Osteocyte (in vitro differentiated cells): ENCODE results near the gene FAM83B. TPM values are rescaled to one million over a fixed set of nuclear protein-coding genes. Genes with fewer than 3 reads are reported as not detected.

Experiments
- DNase-seq: peaks from one replicate; pipeline ENCODE4 v3.0.0; 2021; ENCODE audit warnings: mixed read lengths; ENCODE audit not compliant: unreplicated experiment; ENCODE audit errors: extremely low spot score
- H3K27ac Mint-ChIP-seq: one replicate; pipeline ENCODE4 v1.8.0; 2021; ENCODE audit warnings: mild to moderate bottlenecking, mixed read lengths; ENCODE audit not compliant: unreplicated experiment
- H3K27me3 Mint-ChIP-seq: one replicate; pipeline ENCODE4 v1.8.0; 2021; ENCODE audit warnings: mixed read lengths; ENCODE audit not compliant: unreplicated experiment
- H3K36me3 Mint-ChIP-seq: one replicate; pipeline ENCODE4 v1.8.0; 2021; ENCODE audit warnings: mixed read lengths; ENCODE audit not compliant: unreplicated experiment
- H3K4me1 Mint-ChIP-seq: one replicate; pipeline ENCODE4 v1.8.0; 2021; ENCODE audit warnings: mixed read lengths; ENCODE audit not compliant: unreplicated experiment
- H3K4me3 Mint-ChIP-seq: one replicate; pipeline ENCODE4 v1.8.0; 2021; ENCODE audit warnings: mild to moderate bottlenecking, moderate library complexity, mixed read lengths; ENCODE audit not compliant: unreplicated experiment
- H3K9me3 Mint-ChIP-seq: one replicate; pipeline ENCODE4 v1.8.0; 2021; ENCODE audit warnings: mixed read lengths; ENCODE audit not compliant: unreplicated experiment
- CTCF ChIP-seq: fragments of 200-600 bp; sonication (generic); IDR thresholded peaks from 2 replicates; pipeline ENCODE4 v1.5.0; 2021; ENCODE audit warnings: antibody characterized with exemption, mild to moderate bottlenecking, moderate library complexity
- total RNA-seq: library from RNA; stranded (reverse); gene quantifications from 2 replicates; pipeline ENCODE4 v1.2.1, GENCODE V29; 2021

Gene FAM83B
- total RNA-seq, 1 donor from 2014 or later: 0.64 TPM

- no peak overlapping the region for H3K27ac Mint-ChIP-seq
- H3K27me3 Mint-ChIP-seq: no peaks in the 10 kb centered on the region
- H3K36me3 Mint-ChIP-seq: no peaks in the 10 kb centered on the region
- DNase-seq: no peak
- H3K4me1 Mint-ChIP-seq: no peaks in the 10 kb centered on the region
- H3K9me3 Mint-ChIP-seq: peaks cover 4% of the 10 kb centered on the region
- TF ChIP-seq CTCF: no peak
- H3K4me3 Mint-ChIP-seq: no peak overlapping the region
These were observed 40.5 kb downstream of the FAM83B start for GRCh38 chr6:54886932-54887584.

GRCh38 chr6:54891536-54891935 lies 45.0 kb downstream of the FAM83B start:
- Mint-ChIP-seq H3K4me3 (no peak overlapping the region), H3K27ac (no peak overlapping the region), H3K9me3 (peaks cover 4% of the 10 kb centered on the region), H3K4me1 (no peaks in the 10 kb centered on the region), H3K27me3 (no peaks in the 10 kb centered on the region), H3K36me3 (no peaks in the 10 kb centered on the region)
- DNase-seq: no peak
- TF ChIP-seq CTCF: no peak

GRCh38 chr6:54892831-54893230 lies 46.3 kb downstream of the FAM83B start:
- H3K4me3 Mint-ChIP-seq: no peak overlapping the region
- no peak overlapping the region for H3K27ac Mint-ChIP-seq
- H3K9me3 Mint-ChIP-seq: peaks cover 4% of the 10 kb centered on the region
- no peaks in the 10 kb centered on the region for H3K27me3 Mint-ChIP-seq
- H3K36me3 Mint-ChIP-seq: no peaks in the 10 kb centered on the region
- DNase-seq: no peak
- no peaks in the 10 kb centered on the region for H3K4me1 Mint-ChIP-seq
- TF ChIP-seq CTCF: no peak

- H3K27ac Mint-ChIP-seq: no peak overlapping the region
- no peak overlapping the region for H3K4me3 Mint-ChIP-seq
- H3K27me3 Mint-ChIP-seq: no peaks in the 10 kb centered on the region
- no peaks in the 10 kb centered on the region for H3K4me1 Mint-ChIP-seq
- peaks cover 2% of the 10 kb centered on the region for H3K9me3 Mint-ChIP-seq
- H3K36me3 Mint-ChIP-seq: no peaks in the 10 kb centered on the region
- DNase-seq: no peak
- no peak for TF ChIP-seq CTCF
These were observed 47.2 kb downstream of the FAM83B start for GRCh38 chr6:54893818-54894217.

GRCh38 chr6:54896302-54896701 lies 49.7 kb downstream of the FAM83B start:
- TF ChIP-seq CTCF: no peak
- Mint-ChIP-seq H3K27me3 (no peaks in the 10 kb centered on the region), H3K4me1 (no peaks in the 10 kb centered on the region), H3K4me3 (no peak overlapping the region), H3K27ac (no peak overlapping the region), H3K36me3 (no peaks in the 10 kb centered on the region), H3K9me3 (no peaks in the 10 kb centered on the region)
- no peak for DNase-seq
